H1 (cell line): ENCODE results near the gene RAP1GAP. TPM values are rescaled to one million over a fixed set of nuclear protein-coding genes. Genes with fewer than 3 reads are reported as not detected.

ENCODE experiments used
- CTCF ChIA-PET: fragments of 300-600 bp; sonication (Branson Sonifier 250); formaldehyde crosslinking; loops from one replicate; lab custom pipeline; 2021; ENCODE audit not compliant: partially characterized antibody; lab: Charles Lee
- POLR2A ChIA-PET: fragments of 300-600 bp; sonication (Branson Sonifier 250); formaldehyde crosslinking; loops from one replicate; lab custom pipeline; 2021; ENCODE audit warnings: inconsistent platforms; ENCODE audit not compliant: partially characterized antibody; lab: Charles Lee
- DNase-seq, 2 experiments: peaks; one replicate each; pipeline versions ENCODE4 v3.0.0 to v3.0.0-alpha.2; 2010 to 2022; ENCODE audit warnings: low spot score in 2 of 2, low read depth in 1 of 2, mixed read lengths in 1 of 2
- FAIRE-seq: peaks from 2 replicates; lab custom pipeline; 2011; peaks lifted over from hg19 to GRCh38; lab: Jason Lieb, UNC
- H2AFZ ChIP-seq: 2 replicates; pipeline ENCODE4 v1.8.1; 2012; ENCODE audit warnings: low read length, inconsistent platforms
- H2AK5ac ChIP-seq: 2 replicates; pipeline ENCODE4 v1.6.1; 2013; ENCODE audit warnings: low read depth, low read length
- H2BK120ac ChIP-seq: replicated peaks from 2 replicates; pipeline ENCODE3; 2013; ENCODE audit warnings: low read depth, low read length, inconsistent platforms
- H2BK12ac ChIP-seq: 2 replicates; pipeline ENCODE4 v1.6.1; 2013; ENCODE audit warnings: low read depth, low read length
- H2BK15ac ChIP-seq: 2 replicates; pipeline ENCODE4 v1.6.1; 2013; ENCODE audit warnings: low read length
- H2BK20ac ChIP-seq: 2 replicates; pipeline ENCODE4 v1.6.1; 2013; ENCODE audit warnings: low read length
- H2BK5ac ChIP-seq: 2 replicates; pipeline ENCODE4 v1.6.1; 2013; ENCODE audit warnings: low read depth, low read length
- H3K14ac ChIP-seq: 2 replicates; pipeline ENCODE4 v1.6.1; 2013; ENCODE audit warnings: inconsistent platforms; ENCODE audit not compliant: insufficient read length
- H3K18ac ChIP-seq: 2 replicates; pipeline ENCODE4 v1.6.1; 2013; ENCODE audit warnings: low read length; ENCODE audit errors: extremely low read depth
- H3K23ac ChIP-seq: 2 replicates; pipeline ENCODE4 v1.6.1; 2013; ENCODE audit warnings: inconsistent platforms; ENCODE audit not compliant: insufficient read length
- H3K23me2 ChIP-seq: 2 replicates; pipeline ENCODE4 v1.6.1; 2013; ENCODE audit warnings: low read depth, low read length
- H3K27ac ChIP-seq: 2 replicates; pipeline ENCODE4 v1.6.1; 2011; ENCODE audit warnings: low read depth, low read length, inconsistent platforms
- H3K27me3 ChIP-seq, 4 experiments: replicated peaks in 1 of 4; 1 replicate in 1 of 4; 2 replicates in 3 of 4; pipeline versions ENCODE4 v1.6.1 to v1.8.1; 2011 to 2013; ENCODE audit warnings: low read length in 3 of 4, mild to moderate bottlenecking in 3 of 4, inconsistent platforms in 2 of 4, mixed read lengths in 2 of 4, moderate library complexity in 1 of 4; ENCODE audit not compliant: control insufficient read depth in 3 of 4, insufficient read depth in 3 of 4; ENCODE audit errors: extremely low read depth in 1 of 4
- H3K36me3 ChIP-seq, 4 experiments: 2 replicates each; pipeline versions ENCODE4 v1.6.1 to v1.8.1; 2011 to 2013; ENCODE audit warnings: mild to moderate bottlenecking in 4 of 4, low read length in 3 of 4, moderate library complexity in 2 of 4, control low read depth in 1 of 4, inconsistent platforms in 1 of 4; ENCODE audit not compliant: insufficient read depth in 4 of 4, control insufficient read depth in 2 of 4
- H3K4ac ChIP-seq: replicated peaks from 2 replicates; pipeline ENCODE3; 2013; ENCODE audit warnings: low read length, low read depth, mixed read lengths, inconsistent platforms; ENCODE audit not compliant: insufficient read length
- H3K4me1 ChIP-seq, 4 experiments: replicated peaks in 1 of 4; 1 replicate in 1 of 4; 2 replicates in 3 of 4; pipeline versions ENCODE4 v1.6.1 to v1.8.1; 2011 to 2013; ENCODE audit warnings: low read length in 3 of 4, inconsistent platforms in 2 of 4, mixed read lengths in 1 of 4; ENCODE audit not compliant: insufficient read depth in 4 of 4, control insufficient read depth in 3 of 4
- H3K4me2 ChIP-seq, 2 experiments: 2 replicates each; pipeline versions ENCODE4 v1.6.1 to v1.8.1; 2011 to 2013; ENCODE audit warnings: low read depth in 2 of 2, low read length in 2 of 2, control low read depth in 1 of 2, inconsistent platforms in 1 of 2, mild to moderate bottlenecking in 1 of 2; ENCODE audit not compliant: insufficient read depth in 1 of 2
- H3K4me3 ChIP-seq, 4 experiments: fragments of 200-600, 300-600 bp in 1 of 4; sonication (generic), shearing (Covaris generic), sonication (Bioruptor Twin) in 1 of 4; 2 replicates each; pipeline versions ENCODE4 v1.5.1 to v1.8.1; 2011 to 2016; ENCODE audit warnings: low read length in 4 of 4, low read depth in 3 of 4, control low read depth in 2 of 4, inconsistent platforms in 2 of 4, mild to moderate bottlenecking in 2 of 4, mixed read lengths in 1 of 4, moderate library complexity in 1 of 4; ENCODE audit not compliant: insufficient read depth in 2 of 4; ENCODE audit errors: extremely low read depth in 1 of 4
- H3K56ac ChIP-seq: replicated peaks from 2 replicates; pipeline ENCODE3; 2013; ENCODE audit warnings: low read depth, mild to moderate bottlenecking, mixed read lengths, low read length, inconsistent platforms; ENCODE audit not compliant: insufficient read length
- H3K79me1 ChIP-seq: 2 replicates; pipeline ENCODE4 v1.6.1; 2013; ENCODE audit warnings: low read depth, low read length, control low read depth
- H3K79me2 ChIP-seq, 2 experiments: 2 replicates each; pipeline versions ENCODE4 v1.6.1 to v1.8.1; 2012 to 2013; ENCODE audit warnings: low read length in 2 of 2, mild to moderate bottlenecking in 2 of 2, inconsistent platforms in 1 of 2; ENCODE audit not compliant: insufficient read depth in 2 of 2, control insufficient read depth in 1 of 2
- H3K9ac ChIP-seq, 4 experiments: replicated peaks in 1 of 4; 1 replicate in 1 of 4; 2 replicates in 3 of 4; pipeline versions ENCODE4 v1.6.1 to v1.8.1; 2011 to 2013; ENCODE audit warnings: low read depth in 3 of 4, low read length in 3 of 4, control low read depth in 2 of 4, mild to moderate bottlenecking in 2 of 4, moderate library complexity in 2 of 4, inconsistent platforms in 1 of 4; ENCODE audit errors: extremely low read depth in 1 of 4
- H3K9me3 ChIP-seq, 2 experiments: 2 replicates each; pipeline versions ENCODE4 v1.6.1 to v1.8.1; 2012 to 2013; ENCODE audit warnings: mild to moderate bottlenecking in 2 of 2, moderate library complexity in 2 of 2, control low read depth in 1 of 2, inconsistent platforms in 1 of 2, low read depth in 1 of 2, low read length in 1 of 2, mixed read lengths in 1 of 2; ENCODE audit not compliant: insufficient read depth in 2 of 2
- H4K20me1 ChIP-seq, 2 experiments: replicated peaks in 1 of 2; 2 replicates each; pipeline versions ENCODE3 to v1.8.1; 2011 to 2013; ENCODE audit warnings: inconsistent platforms in 2 of 2, low read length in 2 of 2, mild to moderate bottlenecking in 1 of 2; ENCODE audit not compliant: insufficient read depth in 2 of 2, control insufficient read depth in 1 of 2
- H4K5ac ChIP-seq: 2 replicates; pipeline ENCODE4 v1.6.1; 2013; ENCODE audit warnings: low read length, low read depth, mixed read lengths, inconsistent platforms; ENCODE audit not compliant: insufficient read length
- H4K8ac ChIP-seq: 2 replicates; pipeline ENCODE4 v1.8.0; 2013; ENCODE audit warnings: mild to moderate bottlenecking, moderate library complexity, low read length, inconsistent platforms; ENCODE audit not compliant: insufficient read depth; ENCODE audit errors: extremely low read depth
- H4K91ac ChIP-seq: replicated peaks from 2 replicates; pipeline ENCODE3; 2013; ENCODE audit warnings: low read length, mixed read lengths, inconsistent platforms; ENCODE audit not compliant: insufficient read length
- CHD1 ChIP-seq: IDR thresholded peaks from 2 replicates; pipeline ENCODE4 v1.6.1; 2012; ENCODE audit warnings: low read depth, low read length, improper control_type of control experiment
- EP300 ChIP-seq, 2 experiments: IDR thresholded peaks; 1 replicate in 1 of 2; 2 replicates in 1 of 2; pipeline ENCODE4 v1.6.1; 2011 to 2012; ENCODE audit warnings: low read depth in 2 of 2, low read length in 2 of 2, mild to moderate bottlenecking in 2 of 2, borderline replicate concordance in 1 of 2, inconsistent platforms in 1 of 2, moderate library complexity in 1 of 2
- RFX5 ChIP-seq: IDR thresholded peaks from 2 replicates; pipeline ENCODE4 v1.6.1; 2011; ENCODE audit warnings: low read depth, low read length, improper control_type of control experiment, borderline replicate concordance
- WGBS, 2 experiments: shearing (Covaris generic) in 1 of 2; methylation state at CpG; one replicate each; pipeline versions ENCODE4 v1.1.6 to v1.1.7; 2013 to 2015; ENCODE audit warnings: low lambda C conversion rate in 2 of 2, mixed read lengths in 2 of 2, inconsistent platforms in 1 of 2, low coverage in 1 of 2, missing lambda C conversion rate in 1 of 2; ENCODE audit not compliant: insufficient replicate concordance in 2 of 2, insufficient coverage in 1 of 2, insufficient read length in 1 of 2; ENCODE audit errors: extremely low coverage in 1 of 2, missing lambda C conversion rate in 1 of 2; 5-methylcytosine and 5-hydroxymethylcytosine counted together
- polyA plus RNA-seq, 7 experiments: library from polyadenylated mRNA; depleted of rRNA in 3 of 7; stranded (reverse) in 5 of 7; unstranded in 2 of 7; fragments of >200 nt in 5 of 7; fragments of 200-250 nt in 2 of 7; gene quantifications; 1 replicate in 5 of 7; 2 replicates in 1 of 7; 4 replicates in 1 of 7; pipeline versions ENCODE4 v1.2.1 to v1.2.3, GENCODE V29; 2011 to 2013; ENCODE audit warnings: missing spikeins in 2 of 7, mixed read lengths in 2 of 7
- total RNA-seq: library from RNA; stranded (reverse); fragmentation: NEBNext Ultra II Directional; extraction: Animal tissue kit (Norgen Biotek cat#: 25700); gene quantifications from 2 replicates; pipeline ENCODE4 v1.2.1, GENCODE V29; 2021

Gene RAP1GAP
- total and polyA plus RNA-seq, 2 of the 8 experiments (the other 6 are each of a cell fraction or from before 2014, with no cell fraction given): 8.4 TPM

DNA sequence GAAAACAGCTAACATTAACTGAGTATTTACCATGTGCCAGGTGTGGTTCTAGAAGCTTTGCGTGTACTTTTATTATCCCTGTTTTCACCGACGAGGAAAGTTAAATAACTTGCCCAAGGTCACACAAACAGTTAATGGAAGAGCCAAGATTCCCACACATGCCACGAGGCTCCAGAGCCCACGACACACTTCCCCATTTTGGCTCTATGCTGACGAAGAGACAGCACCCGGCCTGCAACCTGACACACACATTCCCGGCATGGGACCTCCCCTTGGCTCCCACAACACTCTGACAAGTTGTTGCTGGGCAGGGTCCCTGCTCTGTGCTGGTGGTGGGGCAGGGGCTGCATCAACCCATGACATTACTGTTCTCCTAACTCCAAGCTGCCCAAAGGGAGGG is 52.8 kb downstream of the RAP1GAP start:
- ChIA-PET CTCF (interaction anchor here (0.8 to 3.2 kb wide), 6 partner anchors 8 to 43 kb away, joined by 3 to 7 read pairs (median 6); no protein-coding TSS in a partner anchor), POLR2A (interaction anchor here (0.7 kb wide), 1 partner anchor 105 kb away, joined by 3 read pairs; no protein-coding TSS in a partner anchor)
- no peaks in the 10 kb centered on the region; the same call in 1 of the 2 replicates for H3K23me2 ChIP-seq
- H3K36me3 ChIP-seq: peaks cover 0 to 3% (median 0%) of the 10 kb centered on the region in 4 experiments; a peak in 2 of 8 replicates
- H3K79me2 ChIP-seq: no peaks in the 10 kb centered on the region
- H4K8ac ChIP-seq: no peak overlapping the region; the same call in 1 of the 2 replicates
- H3K23ac ChIP-seq: no peak overlapping the region
- H3K27me3 ChIP-seq: peaks cover 0 to 18% (median 7%) of the 10 kb centered on the region in 4 experiments; a peak in 5 of 7 replicates
- H2BK15ac ChIP-seq: no peak overlapping the region
- no peak overlapping the region for H4K5ac ChIP-seq
- no peak for TF ChIP-seq EP300 (IDR thresholded peaks at IDR 0.05; ENCODE audit: borderline replicate concordance in 1 of 2, low read depth in 2 of 2, low read length in 2 of 2)
- TF ChIP-seq RFX5: peak; percentile 68
- no peak for TF ChIP-seq CHD1
- H2AFZ ChIP-seq: no peak overlapping the region
- H2BK5ac ChIP-seq: no peak overlapping the region
- FAIRE-seq: no peak
- no peak overlapping the region; the same call in 1 of the 2 replicates for H2BK12ac ChIP-seq
- H3K9ac ChIP-seq: no peak overlapping the region; a peak in 1 of 7 replicates
- no peak overlapping the region for H2BK120ac ChIP-seq
- no peak overlapping the region for H3K4me3 ChIP-seq
- no peak overlapping the region for H2BK20ac ChIP-seq
- DNase-seq: no peak
- WGBS, 2 experiments: 82% methylated on average over 8 of the region's 8 CpGs; no CpG with 5 or more reads in 1 of the 2 experiments
- H3K18ac ChIP-seq: no peak overlapping the region
- no peaks in the 10 kb centered on the region for H3K79me1 ChIP-seq
- H4K91ac ChIP-seq: no peak overlapping the region
- H3K4me2 ChIP-seq: no peak overlapping the region
- H3K9me3 ChIP-seq: no peaks in the 10 kb centered on the region
- no peak overlapping the region for H3K14ac ChIP-seq
- H3K27ac ChIP-seq: no peak overlapping the region
- H3K56ac ChIP-seq: no peak overlapping the region
- H2AK5ac ChIP-seq: no peak overlapping the region
- peaks cover 0 to 18% (median 13%) of the 10 kb centered on the region in 4 experiments; a peak in 6 of 7 replicates for H3K4me1 ChIP-seq
- H4K20me1 ChIP-seq: peaks cover 2 to 9% of the 10 kb centered on the region in 2 experiments
- H3K4ac ChIP-seq: no peak overlapping the region
